ENCODE results near the gene AP1G1. TPM values are rescaled to one million over a fixed set of nuclear protein-coding genes. Genes with fewer than 3 reads are reported as not detected.
A peak's percentile ranks its signal among the peaks of the same experiment; 100 is the strongest.
"Not testable (repeated sequence)": the region's sequence is repeated elsewhere in the genome, so short reads cannot be mapped to it uniquely, and the experiment has no call there.

Gene AP1G1
- total and polyA plus RNA-seq, 2 of the 8 experiments (the other 6 are each of a cell fraction or from before 2014, with no cell fraction given), result 43.9 to 68.4 TPM

GRCh38 chr16:71810155-71810530, 1.5 kb upstream of the AP1G1 start:
- Histone ChIP-seq H3K4me2 (ENCODE audit: insufficient read depth in 1 of 2, low read depth in 2 of 2, low read length in 2 of 2) (peak overlapping the region in 1 of 2 experiments; percentile 76; a peak in 1 of 4 replicates), H3K79me2 (ENCODE audit: control insufficient read depth in 1 of 2, insufficient read depth in 2 of 2, low read length in 2 of 2) (peaks cover 13 to 34% of the 10 kb centered on the region in 2 experiments), H3K4me3 (ENCODE audit: extremely low read depth in 1 of 4, insufficient read depth in 2 of 4, low read depth in 3 of 4, low read length in 4 of 4) (0 out of 8 replicates have a peak overlapping the region, but pooled peaks of 1 of the 4 experiments have one; percentile 82)
- not testable (repeated sequence) for H3K56ac ChIP-seq (replicated peaks; ENCODE audit: insufficient read length, low read depth, low read length); FAIRE-seq; H3K4ac ChIP-seq (replicated peaks; ENCODE audit: insufficient read length, low read depth, low read length); H2BK20ac ChIP-seq (ENCODE audit: low read length); H2BK120ac ChIP-seq (replicated peaks; ENCODE audit: low read depth, low read length); H3K36me3 ChIP-seq (ENCODE audit: control insufficient read depth in 2 of 4, insufficient read depth in 4 of 4, low read length in 3 of 4); H4K20me1 ChIP-seq (replicated peaks in 1 of 2; ENCODE audit: control insufficient read depth in 1 of 2, insufficient read depth in 2 of 2, low read length in 2 of 2); H2AFZ ChIP-seq (ENCODE audit: low read length); H3K4me1 ChIP-seq (replicated peaks in 1 of 4; ENCODE audit: control insufficient read depth in 3 of 4, insufficient read depth in 4 of 4, low read length in 3 of 4); H4K91ac ChIP-seq (replicated peaks; ENCODE audit: insufficient read length, low read length); H2BK5ac ChIP-seq (ENCODE audit: low read depth, low read length); H4K5ac ChIP-seq (ENCODE audit: insufficient read length, low read depth, low read length); H3K9me3 ChIP-seq (ENCODE audit: insufficient read depth in 2 of 2, low read depth in 1 of 2, low read length in 1 of 2); H4K8ac ChIP-seq (ENCODE audit: extremely low read depth, insufficient read depth, low read length); H3K23me2 ChIP-seq (ENCODE audit: low read depth, low read length); H2BK12ac ChIP-seq (ENCODE audit: low read depth, low read length); H2AK5ac ChIP-seq (ENCODE audit: low read depth, low read length); H2BK15ac ChIP-seq (ENCODE audit: low read length); H3K14ac ChIP-seq (ENCODE audit: insufficient read length); H3K9ac ChIP-seq (replicated peaks in 1 of 4; ENCODE audit: extremely low read depth in 1 of 4, low read depth in 3 of 4, low read length in 3 of 4); H3K23ac ChIP-seq (ENCODE audit: insufficient read length); H3K27me3 ChIP-seq (replicated peaks in 1 of 4; ENCODE audit: control insufficient read depth in 3 of 4, extremely low read depth in 1 of 4, insufficient read depth in 3 of 4, low read length in 3 of 4); H3K79me1 ChIP-seq (ENCODE audit: low read depth, low read length); DNase-seq (ENCODE audit: low read depth in 1 of 2, low spot score in 2 of 2); H3K18ac ChIP-seq (ENCODE audit: extremely low read depth, low read length); H3K27ac ChIP-seq (ENCODE audit: low read depth, low read length)
- WGBS, 2 experiments (ENCODE audit: extremely low coverage in 1 of 2, insufficient coverage in 1 of 2, insufficient read length in 1 of 2, insufficient replicate concordance in 2 of 2, low coverage in 1 of 2, low lambda C conversion rate in 2 of 2, missing lambda C conversion rate in 1 of 2), result 99% methylated on average over 11 of the region's 11 CpGs; no CpG with 5 or more reads in 1 of the 2 experiments
- POLR2A ChIA-PET (ENCODE audit: partially characterized antibody), result interaction anchor here (1.1 to 1.9 kb wide), 2 partner anchors 11 to 35 kb away, joined by 3 to 5 read pairs; partner anchors contain the start of gene ATXN1L
- CTCF ChIA-PET (ENCODE audit: partially characterized antibody), result interaction anchor here (0.7 to 1.2 kb wide), 2 partner anchors 28 to 72 kb away, joined by 3 to 4 read pairs; no protein-coding TSS in a partner anchor
